HCT116 (cell line): ENCODE data around the gene KCNA3. TPM values are rescaled to one million over a fixed set of nuclear protein-coding genes. Genes with fewer than 3 reads are reported as not detected.

ENCODE experiments used
- ATAC-seq: fragments of 200-7000 bp; cut with Tn5 transposase; 2 replicates; pipeline ENCODE4 v1.9.1; 2020; ENCODE audit warnings: mild to moderate bottlenecking, moderate library complexity
- BruUV-seq: library from RNA; stranded (reverse); fragments of 400-500 nt; replicated peaks from 2 replicates; lab custom pipeline; 2021; lab: Mats Ljungman, UMichigan
- CTCF ChIA-PET: fragments of 300-600 bp; sonication (Branson Sonifier 250); formaldehyde crosslinking; loops from one replicate; lab custom pipeline; 2021; ENCODE audit warnings: antibody characterized with exemption; lab: Charles Lee
- POLR2A ChIA-PET: fragments of 300-600, 350-600 bp; sonication (Branson Sonifier 250); formaldehyde crosslinking; loops from one replicate; lab custom pipeline; 2021; ENCODE audit warnings: antibody characterized with exemption; lab: Charles Lee
- RAD21 ChIA-PET, 2 experiments: fragments of 300-600 bp; sonication (Branson Sonifier 250); formaldehyde crosslinking; loops; one replicate each; lab custom pipeline; 2023; ENCODE audit warnings: low total read pairs in 2 of 2; ENCODE audit not compliant: uncharacterized antibody in 2 of 2, unreplicated experiment in 2 of 2, low non-redundant PET in 1 of 2; lab: Charles Lee
- DNase-seq: peaks from one replicate; pipeline ENCODE4 v3.0.0-alpha.2; 2010; ENCODE audit warnings: low read depth, low spot score
- H2AFZ ChIP-seq: fragments of 200-600 bp; shearing (Covaris generic), sonication (generic); 2 replicates; pipeline ENCODE4 v1.6.1; 2017; ENCODE audit warnings: low read depth, mixed run types, mixed read lengths, antibody characterized with exemption, low read length; ENCODE audit not compliant: poor library complexity, severe bottlenecking
- H3K27ac ChIP-seq: 2 replicates; pipeline ENCODE4 v1.5.1; 2012; ENCODE audit warnings: low read depth, low read length
- H3K27me3 ChIP-seq: fragments of 200-600 bp; sonication (generic); 2 replicates; pipeline ENCODE4 v1.6.1; 2016; ENCODE audit warnings: mixed run types, low read length, mixed read lengths; ENCODE audit not compliant: insufficient read depth
- H3K36me3 ChIP-seq, 2 experiments: fragments of 200-500 bp in 1 of 2; fragments of 200-600 bp in 1 of 2; sonication (Bioruptor generic) in 1 of 2; sonication (generic) in 1 of 2; 2 replicates each; pipeline versions ENCODE4 v1.5.1 to v1.6.1; 2014 to 2016; ENCODE audit warnings: low read length in 2 of 2, inconsistent platforms in 1 of 2, mixed read lengths in 1 of 2, mixed run types in 1 of 2; ENCODE audit not compliant: insufficient read depth in 2 of 2, control insufficient read depth in 1 of 2
- H3K4me1 ChIP-seq, 2 experiments: fragments of 200-600 bp in 1 of 2; sonication (generic) in 1 of 2; 2 replicates each; pipeline versions ENCODE4 v1.5.1 to v1.6.1; 2012 to 2017; ENCODE audit warnings: low read length in 2 of 2, inconsistent platforms in 1 of 2, mild to moderate bottlenecking in 1 of 2, mixed read lengths in 1 of 2, mixed run types in 1 of 2, moderate library complexity in 1 of 2; ENCODE audit not compliant: insufficient read depth in 2 of 2, control insufficient read depth in 1 of 2
- H3K4me2 ChIP-seq: fragments of 200-600 bp; sonication (generic); 2 replicates; pipeline ENCODE4 v1.6.1; 2017; ENCODE audit warnings: mixed run types, low read length, mixed read lengths
- H3K4me3 ChIP-seq, 2 experiments: fragments of 200-600 bp in 1 of 2; sonication (generic) in 1 of 2; replicated peaks in 1 of 2; 2 replicates each; pipeline ENCODE4 v1.5.1; 2011 to 2016; ENCODE audit warnings: low read length in 2 of 2, control low read depth in 1 of 2, low read depth in 1 of 2, mild to moderate bottlenecking in 1 of 2, mixed read lengths in 1 of 2, mixed run types in 1 of 2
- H3K79me2 ChIP-seq: fragments of 200-600 bp; sonication (generic); 2 replicates; pipeline ENCODE4 v1.6.1; 2017; ENCODE audit warnings: mild to moderate bottlenecking, mixed run types, low read length, moderate library complexity, mixed read lengths; ENCODE audit not compliant: insufficient read depth
- H3K9ac ChIP-seq: fragments of 200-600 bp; sonication (generic); 2 replicates; pipeline ENCODE4 v1.6.1; 2016; ENCODE audit warnings: low read length, mixed read lengths
- H3K9me2 ChIP-seq: fragments of 200-600 bp; sonication (generic), shearing (Covaris generic); 2 replicates; pipeline ENCODE4 v1.6.1; 2017; ENCODE audit warnings: mixed run types, mild to moderate bottlenecking, moderate library complexity; ENCODE audit not compliant: insufficient read depth
- H3K9me3 ChIP-seq, 2 experiments: fragments of 200-500 bp in 1 of 2; fragments of 200-600 bp in 1 of 2; sonication (Bioruptor generic) in 1 of 2; sonication (generic) in 1 of 2; 2 replicates each; pipeline ENCODE4 v1.6.1; 2014 to 2017; ENCODE audit warnings: low read length in 2 of 2, mixed read lengths in 2 of 2, inconsistent platforms in 1 of 2, low read depth in 1 of 2, mild to moderate bottlenecking in 1 of 2, mixed run types in 1 of 2, moderate library complexity in 1 of 2; ENCODE audit not compliant: control insufficient read depth in 1 of 2, insufficient read depth in 1 of 2
- H4K20me1 ChIP-seq: fragments of 200-600 bp; sonication (generic), shearing (Covaris generic); 2 replicates; pipeline ENCODE4 v1.6.1; 2017; ENCODE audit warnings: mixed run types, mild to moderate bottlenecking, moderate library complexity; ENCODE audit not compliant: insufficient read depth
- CBX3 ChIP-seq: IDR thresholded peaks from 2 replicates; pipeline ENCODE4 v1.6.1; 2012; ENCODE audit warnings: low read depth
- CEBPB ChIP-seq: IDR thresholded peaks from 2 replicates; pipeline ENCODE4 v1.6.1; 2012; ENCODE audit warnings: low read depth
- EGR1 ChIP-seq: IDR thresholded peaks from 2 replicates; pipeline ENCODE4 v1.6.1; 2012; ENCODE audit warnings: low read depth
- ELF1 ChIP-seq: IDR thresholded peaks from 2 replicates; pipeline ENCODE4 v1.6.1; 2012; ENCODE audit warnings: low read depth, borderline replicate concordance
- FOSL1 ChIP-seq: IDR thresholded peaks from 2 replicates; pipeline ENCODE4 v1.6.1; 2012; ENCODE audit warnings: low read depth
- JUND ChIP-seq: IDR thresholded peaks from 2 replicates; pipeline ENCODE4 v1.6.1; 2012
- POLR2A ChIP-seq: IDR thresholded peaks from 2 replicates; pipeline ENCODE4 v1.7.0; 2011; ENCODE audit warnings: borderline replicate concordance; ENCODE audit not compliant: insufficient read depth, insufficient read length; ENCODE audit errors: extremely low read depth
- POLR2AphosphoS5 ChIP-seq: IDR thresholded peaks from 2 replicates; pipeline ENCODE4 v1.6.1; 2011; ENCODE audit warnings: mild to moderate bottlenecking, low read depth, low read length, moderate library complexity
- RAD21 ChIP-seq: IDR thresholded peaks from 2 replicates; pipeline ENCODE4 v1.6.1; 2012; ENCODE audit warnings: low read depth, mild to moderate bottlenecking
- SIN3A ChIP-seq: IDR thresholded peaks from 2 replicates; pipeline ENCODE4 v1.6.1; 2012; ENCODE audit warnings: low read depth
- SP1 ChIP-seq: IDR thresholded peaks from 2 replicates; pipeline ENCODE4 v1.6.1; 2012; ENCODE audit warnings: low read depth
- SRF ChIP-seq: IDR thresholded peaks from 2 replicates; pipeline ENCODE4 v1.6.1; 2012; ENCODE audit warnings: low read depth
- TCF7L2 ChIP-seq: IDR thresholded peaks from 2 replicates; pipeline ENCODE4 v1.7.0; 2011; ENCODE audit warnings: borderline replicate concordance, inconsistent platforms; ENCODE audit not compliant: insufficient read depth, insufficient read length; ENCODE audit errors: extremely low read depth
- YY1 ChIP-seq: IDR thresholded peaks from 2 replicates; pipeline ENCODE4 v1.6.1; 2011; ENCODE audit warnings: low read length, low read depth, moderate library complexity, mild to moderate bottlenecking; ENCODE audit not compliant: insufficient replicate concordance; ENCODE audit errors: extremely low read depth
- ZFX ChIP-seq: fragments of 450-650 bp; IDR thresholded peaks from 2 replicates; pipeline ENCODE4 v1.6.1; 2017
- intact Hi-C: fragments of 100-400 bp; cut with micrococcal nuclease; formaldehyde crosslinking; loops from 2 replicates; pipeline ENCODE4 v1.10.0; 2022
- total RNA-seq: library from RNA; stranded (reverse); gene quantifications from one replicate; pipeline ENCODE4 v1.2.1, GENCODE V29; 2021; ENCODE audit not compliant: unreplicated experiment
- TF ChIP-seq, protein P1 (sequence below), 3 experiments: fragments of 200-600 bp in 1 of 3; sonication (generic) in 1 of 3; IDR thresholded peaks in 2 of 3; conservative IDR thresholded peaks in 1 of 3; 2 replicates each; pipeline ENCODE4 v1.5.1; 2012 to 2017; ENCODE audit warnings: low read depth in 2 of 3, low read length in 2 of 3, antibody characterized with exemption in 1 of 3, borderline replicate concordance in 1 of 3, control low read depth in 1 of 3, mild to moderate bottlenecking in 1 of 3, mixed read lengths in 1 of 3, mixed run types in 1 of 3, moderate library complexity in 1 of 3; ENCODE audit not compliant: insufficient read depth in 1 of 3
- TF ChIP-seq, protein P2 (sequence below): IDR thresholded peaks from 2 replicates; pipeline ENCODE4 v1.6.1; 2012
- TF ChIP-seq, protein P3 (sequence below): IDR thresholded peaks from 2 replicates; pipeline ENCODE4 v1.6.1; 2012; ENCODE audit warnings: low read depth
- TF ChIP-seq, protein P4 (sequence below): IDR thresholded peaks from 2 replicates; pipeline ENCODE4 v1.6.1; 2012
- TF ChIP-seq, protein P5 (sequence below): IDR thresholded peaks from 2 replicates; pipeline ENCODE4 v1.6.1; 2011; ENCODE audit warnings: mild to moderate bottlenecking, low read length, moderate library complexity; ENCODE audit not compliant: insufficient replicate concordance; ENCODE audit errors: extremely low read depth

The KCNA3 gene
- total RNA-seq, 1 experiment from 2014 or later: 0.07 TPM

DNA sequence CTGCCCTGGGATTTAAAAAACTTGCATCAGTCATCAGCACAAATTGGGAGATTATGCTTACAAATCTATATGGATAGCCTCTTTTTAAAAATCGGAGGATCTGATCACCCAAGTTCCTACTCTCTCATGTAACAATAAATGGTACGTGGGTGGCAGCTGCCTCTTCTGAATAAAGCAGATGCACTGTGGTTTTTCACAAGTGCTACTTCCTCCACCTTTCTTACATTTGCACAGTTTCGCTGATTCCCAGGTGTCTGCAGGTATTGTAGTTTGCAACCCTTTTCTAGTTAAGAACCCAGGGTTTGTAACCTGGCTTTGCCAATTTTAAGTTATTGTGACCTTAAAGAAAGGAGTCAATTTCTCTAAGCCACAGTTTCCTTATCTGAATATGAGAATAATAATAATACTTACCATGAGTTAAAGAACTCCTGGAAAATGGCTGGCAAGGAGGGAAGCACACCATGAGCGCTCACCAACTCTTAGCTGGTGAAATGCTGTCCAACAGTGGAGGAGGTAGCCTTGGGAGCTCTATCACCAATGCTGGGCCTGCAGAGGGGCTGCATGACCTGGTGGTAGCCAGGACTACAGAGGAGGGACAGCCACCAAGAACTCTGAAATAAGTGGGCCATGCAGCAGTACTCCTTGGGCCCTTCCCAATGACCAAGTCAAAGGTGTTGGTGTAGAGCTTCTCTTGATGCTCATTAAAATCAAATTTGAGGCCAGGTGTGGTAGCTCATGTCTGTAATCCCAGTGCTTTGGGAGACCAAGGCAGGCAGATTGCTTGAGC is 38.4 kb downstream of the KCNA3 start:
- no peak for ATAC-seq
- Histone ChIP-seq H3K79me2 (no peaks in the 10 kb centered on the region), H3K9ac (no peak overlapping the region), H3K27ac (no peak overlapping the region), H3K9me3 (no peaks in the 10 kb centered on the region), H3K27me3 (peaks cover 52% of the 10 kb centered on the region), H3K9me2 (no peaks in the 10 kb centered on the region), H3K4me1 (no peaks in the 10 kb centered on the region), H3K4me2 (no peak overlapping the region), H4K20me1 (no peaks in the 10 kb centered on the region), H3K36me3 (no peaks in the 10 kb centered on the region), H2AFZ (no peak overlapping the region), H3K4me3 (no peak overlapping the region)
- CTCF ChIA-PET: no interaction called here
- RAD21 ChIA-PET: no interaction called here
- no peak for DNase-seq
- BruUV-seq: no TSS peak
- POLR2A ChIA-PET: no interaction called here
- TF ChIP-seq, protein P1, sequence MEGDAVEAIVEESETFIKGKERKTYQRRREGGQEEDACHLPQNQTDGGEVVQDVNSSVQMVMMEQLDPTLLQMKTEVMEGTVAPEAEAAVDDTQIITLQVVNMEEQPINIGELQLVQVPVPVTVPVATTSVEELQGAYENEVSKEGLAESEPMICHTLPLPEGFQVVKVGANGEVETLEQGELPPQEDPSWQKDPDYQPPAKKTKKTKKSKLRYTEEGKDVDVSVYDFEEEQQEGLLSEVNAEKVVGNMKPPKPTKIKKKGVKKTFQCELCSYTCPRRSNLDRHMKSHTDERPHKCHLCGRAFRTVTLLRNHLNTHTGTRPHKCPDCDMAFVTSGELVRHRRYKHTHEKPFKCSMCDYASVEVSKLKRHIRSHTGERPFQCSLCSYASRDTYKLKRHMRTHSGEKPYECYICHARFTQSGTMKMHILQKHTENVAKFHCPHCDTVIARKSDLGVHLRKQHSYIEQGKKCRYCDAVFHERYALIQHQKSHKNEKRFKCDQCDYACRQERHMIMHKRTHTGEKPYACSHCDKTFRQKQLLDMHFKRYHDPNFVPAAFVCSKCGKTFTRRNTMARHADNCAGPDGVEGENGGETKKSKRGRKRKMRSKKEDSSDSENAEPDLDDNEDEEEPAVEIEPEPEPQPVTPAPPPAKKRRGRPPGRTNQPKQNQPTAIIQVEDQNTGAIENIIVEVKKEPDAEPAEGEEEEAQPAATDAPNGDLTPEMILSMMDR (IDR thresholded peaks at IDR 0.05 in 2 of 3, conservative IDR thresholded peaks at IDR 0.05 in 1 of 3; ENCODE audit: borderline replicate concordance in 1 of 3, insufficient read depth in 1 of 3, low read depth in 2 of 3, low read length in 2 of 3): no peak
- TF ChIP-seq CEBPB (no peak), ELF1 (no peak), CBX3 (no peak), TCF7L2 (no peak), RAD21 (no peak), JUND (no peak), POLR2AphosphoS5 (no peak), SRF (no peak), POLR2A (no peak), SIN3A (no peak), ZFX (no peak), FOSL1 (no peak), YY1 (no peak), EGR1 (no peak), SP1 (no peak)
- TF ChIP-seq, protein P2, sequence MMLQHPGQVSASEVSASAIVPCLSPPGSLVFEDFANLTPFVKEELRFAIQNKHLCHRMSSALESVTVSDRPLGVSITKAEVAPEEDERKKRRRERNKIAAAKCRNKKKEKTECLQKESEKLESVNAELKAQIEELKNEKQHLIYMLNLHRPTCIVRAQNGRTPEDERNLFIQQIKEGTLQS: no peak
- TF ChIP-seq, protein P3, sequence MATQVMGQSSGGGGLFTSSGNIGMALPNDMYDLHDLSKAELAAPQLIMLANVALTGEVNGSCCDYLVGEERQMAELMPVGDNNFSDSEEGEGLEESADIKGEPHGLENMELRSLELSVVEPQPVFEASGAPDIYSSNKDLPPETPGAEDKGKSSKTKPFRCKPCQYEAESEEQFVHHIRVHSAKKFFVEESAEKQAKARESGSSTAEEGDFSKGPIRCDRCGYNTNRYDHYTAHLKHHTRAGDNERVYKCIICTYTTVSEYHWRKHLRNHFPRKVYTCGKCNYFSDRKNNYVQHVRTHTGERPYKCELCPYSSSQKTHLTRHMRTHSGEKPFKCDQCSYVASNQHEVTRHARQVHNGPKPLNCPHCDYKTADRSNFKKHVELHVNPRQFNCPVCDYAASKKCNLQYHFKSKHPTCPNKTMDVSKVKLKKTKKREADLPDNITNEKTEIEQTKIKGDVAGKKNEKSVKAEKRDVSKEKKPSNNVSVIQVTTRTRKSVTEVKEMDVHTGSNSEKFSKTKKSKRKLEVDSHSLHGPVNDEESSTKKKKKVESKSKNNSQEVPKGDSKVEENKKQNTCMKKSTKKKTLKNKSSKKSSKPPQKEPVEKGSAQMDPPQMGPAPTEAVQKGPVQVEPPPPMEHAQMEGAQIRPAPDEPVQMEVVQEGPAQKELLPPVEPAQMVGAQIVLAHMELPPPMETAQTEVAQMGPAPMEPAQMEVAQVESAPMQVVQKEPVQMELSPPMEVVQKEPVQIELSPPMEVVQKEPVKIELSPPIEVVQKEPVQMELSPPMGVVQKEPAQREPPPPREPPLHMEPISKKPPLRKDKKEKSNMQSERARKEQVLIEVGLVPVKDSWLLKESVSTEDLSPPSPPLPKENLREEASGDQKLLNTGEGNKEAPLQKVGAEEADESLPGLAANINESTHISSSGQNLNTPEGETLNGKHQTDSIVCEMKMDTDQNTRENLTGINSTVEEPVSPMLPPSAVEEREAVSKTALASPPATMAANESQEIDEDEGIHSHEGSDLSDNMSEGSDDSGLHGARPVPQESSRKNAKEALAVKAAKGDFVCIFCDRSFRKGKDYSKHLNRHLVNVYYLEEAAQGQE: no peak
- TF ChIP-seq, protein P4, sequence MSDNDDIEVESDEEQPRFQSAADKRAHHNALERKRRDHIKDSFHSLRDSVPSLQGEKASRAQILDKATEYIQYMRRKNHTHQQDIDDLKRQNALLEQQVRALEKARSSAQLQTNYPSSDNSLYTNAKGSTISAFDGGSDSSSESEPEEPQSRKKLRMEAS: no peak
- TF ChIP-seq, protein P5, sequence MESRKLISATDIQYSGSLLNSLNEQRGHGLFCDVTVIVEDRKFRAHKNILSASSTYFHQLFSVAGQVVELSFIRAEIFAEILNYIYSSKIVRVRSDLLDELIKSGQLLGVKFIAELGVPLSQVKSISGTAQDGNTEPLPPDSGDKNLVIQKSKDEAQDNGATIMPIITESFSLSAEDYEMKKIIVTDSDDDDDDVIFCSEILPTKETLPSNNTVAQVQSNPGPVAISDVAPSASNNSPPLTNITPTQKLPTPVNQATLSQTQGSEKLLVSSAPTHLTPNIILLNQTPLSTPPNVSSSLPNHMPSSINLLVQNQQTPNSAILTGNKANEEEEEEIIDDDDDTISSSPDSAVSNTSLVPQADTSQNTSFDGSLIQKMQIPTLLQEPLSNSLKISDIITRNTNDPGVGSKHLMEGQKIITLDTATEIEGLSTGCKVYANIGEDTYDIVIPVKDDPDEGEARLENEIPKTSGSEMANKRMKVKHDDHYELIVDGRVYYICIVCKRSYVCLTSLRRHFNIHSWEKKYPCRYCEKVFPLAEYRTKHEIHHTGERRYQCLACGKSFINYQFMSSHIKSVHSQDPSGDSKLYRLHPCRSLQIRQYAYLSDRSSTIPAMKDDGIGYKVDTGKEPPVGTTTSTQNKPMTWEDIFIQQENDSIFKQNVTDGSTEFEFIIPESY: no peak
- intact Hi-C loops: no loop called here
